NCI-H1694 (cell line): Measurements from ENCODE around the gene PGAP2.
"Not testable (repeated sequence)": the region's sequence is repeated elsewhere in the genome, so short reads cannot be mapped to it uniquely, and the experiment has no call there.

Source experiments
- DNase-seq: peaks from one replicate; lab custom pipeline; 2025; lab: John Stamatoyannopoulos, UW

The PGAP2 gene

DNA sequence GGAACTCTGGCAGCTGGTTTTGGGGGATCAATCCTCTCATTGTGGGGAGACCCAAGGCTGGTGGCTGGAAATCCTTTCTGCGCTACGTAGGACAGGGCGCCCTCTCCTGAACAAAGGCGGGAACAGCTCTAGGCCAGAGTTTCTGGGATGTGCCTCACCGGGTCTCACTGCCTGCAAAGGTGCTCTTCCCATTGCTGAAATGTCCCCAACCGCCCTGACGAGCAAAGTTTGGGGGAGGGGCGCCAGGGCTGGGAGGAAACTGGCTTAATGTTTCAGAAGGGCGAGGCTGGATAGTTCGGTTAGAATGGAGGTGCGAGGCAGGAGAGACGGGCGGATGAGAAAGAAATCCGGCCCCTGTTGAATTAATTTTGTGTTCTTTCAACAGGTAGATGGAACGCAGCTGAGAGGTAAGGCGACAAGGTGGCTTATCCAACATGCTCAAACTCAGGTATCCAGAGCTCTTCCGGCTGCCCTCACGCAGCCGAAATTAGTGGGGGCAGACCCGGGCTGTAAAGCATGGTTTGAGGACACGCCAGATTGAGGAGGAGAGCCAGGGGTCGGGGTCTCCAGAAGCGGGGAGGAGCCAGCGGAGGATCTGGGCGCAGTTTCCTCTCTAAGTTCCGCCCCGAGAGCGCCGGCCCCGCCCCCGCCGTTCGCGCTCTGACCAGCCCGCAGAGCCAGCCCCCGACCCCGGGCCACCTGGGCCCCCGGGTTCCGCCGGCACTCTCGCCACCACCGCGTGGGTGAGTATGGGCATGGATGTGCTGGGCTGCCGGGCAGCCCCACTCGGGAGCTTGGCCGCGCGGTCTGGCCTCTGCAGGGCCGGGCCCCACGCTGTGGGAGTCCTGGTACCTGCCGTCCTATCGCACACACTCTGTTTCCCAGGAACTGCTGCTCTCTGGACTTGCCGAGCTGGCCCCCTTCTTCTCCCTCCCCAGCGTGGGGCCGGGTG lies at the start of gene PGAP2:
TSS of gene PGAP2 (plus strand) at position 652 of the 952 bp plus-strand sequence. CDS start 2,700 bp downstream, outside the sequence.
- DNase-seq: no peak

GRCh38 chr11:3764266-3764665 lies 44.1 kb upstream of the PGAP2 start:
- DNase-seq: no peak

- not testable (repeated sequence) for DNase-seq
Measured at GRCh38 chr11:3766836-3767235, 41.5 kb upstream of the PGAP2 start.

DNA sequence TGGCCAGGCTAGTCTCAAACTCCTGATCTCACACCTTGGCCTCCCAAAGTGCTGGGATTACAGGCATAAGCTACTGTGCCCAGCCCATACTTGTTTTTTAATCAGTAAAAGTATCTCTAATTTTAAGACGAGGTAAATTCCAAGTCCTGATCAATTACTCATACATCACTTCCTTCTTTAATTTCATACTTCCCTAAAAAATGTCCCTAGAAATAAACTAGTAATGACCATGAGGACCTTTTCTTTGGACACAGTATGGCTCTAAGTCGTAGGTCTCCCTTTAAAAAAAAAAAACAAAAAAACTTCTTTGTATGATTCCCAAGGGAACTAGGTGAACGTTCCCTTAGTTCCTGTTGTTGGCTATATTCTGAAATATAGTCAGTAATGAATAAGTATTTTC lies 40.8 kb upstream of the PGAP2 start:
- DNase-seq: no peak

DNA sequence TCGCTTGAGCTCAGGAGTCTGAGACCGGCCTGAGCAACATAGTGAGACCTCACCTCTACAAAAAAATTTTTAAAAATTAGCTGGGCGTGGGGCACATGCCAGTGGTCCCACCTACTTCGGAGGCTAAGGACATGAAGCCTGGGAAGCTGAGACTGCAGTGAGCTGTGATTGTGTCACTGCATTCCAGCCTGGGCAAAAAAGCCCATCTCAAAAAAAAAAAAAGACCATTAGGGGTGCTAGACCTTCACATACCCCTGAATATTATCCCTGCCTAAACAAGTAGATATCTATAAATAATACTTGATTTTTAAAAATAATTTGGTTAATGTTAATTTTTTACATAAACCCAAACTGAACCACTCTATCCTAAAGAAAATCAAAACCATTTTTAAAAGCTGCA lies 35.2 kb upstream of the PGAP2 start:
- DNase-seq: no peak

DNA sequence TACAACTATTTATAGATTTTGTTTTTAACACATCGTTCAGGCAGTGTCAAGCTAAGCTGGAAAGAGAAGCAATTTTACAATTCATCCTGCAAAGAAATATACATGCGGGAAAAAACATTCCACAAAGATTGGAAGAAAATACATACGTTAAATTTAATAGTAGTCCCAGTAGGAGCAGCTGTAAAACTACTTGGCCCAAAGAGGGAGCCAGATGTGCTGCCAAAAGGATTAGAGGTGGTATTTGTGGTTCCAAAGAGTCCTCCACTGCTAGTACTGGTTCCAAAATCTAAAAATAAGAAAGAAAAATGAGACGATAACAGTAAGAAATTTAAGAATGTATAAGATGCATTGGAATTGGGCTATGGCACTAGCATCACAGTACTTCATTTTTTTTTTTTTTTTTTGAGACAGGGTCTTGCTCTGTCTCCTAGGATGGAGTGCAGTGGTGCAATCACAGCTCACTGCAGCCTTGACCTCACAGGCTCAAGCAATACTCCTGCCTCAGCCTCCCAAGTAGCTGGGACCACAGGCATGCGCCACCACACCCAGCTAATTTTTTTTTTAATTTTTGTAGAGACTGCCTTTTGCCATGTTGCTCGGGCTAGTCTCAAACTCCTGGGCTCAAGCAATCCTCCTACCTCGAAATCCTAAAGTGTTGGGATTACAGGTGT lies 32.5 kb upstream of the PGAP2 start:
- DNase-seq: no peak

- no peak for DNase-seq
Measured at GRCh38 chr11:3781423-3781822, 26.9 kb upstream of the PGAP2 start.

DNA sequence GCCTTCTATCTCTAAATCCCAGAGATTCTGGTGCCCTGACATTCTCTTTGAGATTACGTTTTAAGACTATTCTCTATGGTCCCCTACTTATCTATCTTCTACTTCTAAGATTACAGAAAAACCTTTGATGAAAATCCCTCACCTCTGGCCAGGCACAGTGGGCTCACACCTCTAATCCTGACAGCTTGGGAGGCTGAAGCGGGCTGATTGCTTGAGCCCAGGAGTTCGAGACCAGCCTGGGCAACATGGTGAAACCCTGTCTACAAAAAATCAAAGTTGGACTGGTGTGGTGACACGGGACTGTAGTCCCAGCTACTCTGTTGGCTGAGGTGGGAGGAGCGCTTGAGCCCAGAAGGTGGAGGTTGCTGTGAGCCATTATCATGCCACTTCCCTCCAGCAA lies 25.4 kb upstream of the PGAP2 start:
- no peak for DNase-seq

DNA sequence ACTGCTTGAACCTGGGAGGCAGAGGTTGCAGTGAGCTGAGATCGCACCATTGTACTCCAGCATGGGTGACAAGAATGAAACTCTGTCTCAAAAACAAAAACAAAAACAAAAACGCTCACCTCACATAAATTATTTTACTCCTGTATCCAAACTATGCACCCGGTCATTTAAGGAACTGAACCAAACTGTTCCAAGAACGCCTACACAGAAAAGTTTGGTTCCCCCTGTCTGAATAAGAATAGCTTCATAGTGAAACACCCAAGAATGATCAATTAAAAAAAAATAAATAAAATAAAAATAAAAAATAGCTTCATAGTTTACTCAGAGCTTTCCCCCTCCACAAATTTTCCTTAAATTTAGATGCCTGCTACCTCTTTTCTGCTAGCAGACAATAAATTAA lies 24.7 kb upstream of the PGAP2 start:
- DNase-seq: no peak

GRCh38 chr11:3786781-3787428 lies 21.5 kb upstream of the PGAP2 start:
- no peak for DNase-seq

GRCh38 chr11:3794387-3794786 lies 14.0 kb upstream of the PGAP2 start:
- not testable (repeated sequence) for DNase-seq

DNA sequence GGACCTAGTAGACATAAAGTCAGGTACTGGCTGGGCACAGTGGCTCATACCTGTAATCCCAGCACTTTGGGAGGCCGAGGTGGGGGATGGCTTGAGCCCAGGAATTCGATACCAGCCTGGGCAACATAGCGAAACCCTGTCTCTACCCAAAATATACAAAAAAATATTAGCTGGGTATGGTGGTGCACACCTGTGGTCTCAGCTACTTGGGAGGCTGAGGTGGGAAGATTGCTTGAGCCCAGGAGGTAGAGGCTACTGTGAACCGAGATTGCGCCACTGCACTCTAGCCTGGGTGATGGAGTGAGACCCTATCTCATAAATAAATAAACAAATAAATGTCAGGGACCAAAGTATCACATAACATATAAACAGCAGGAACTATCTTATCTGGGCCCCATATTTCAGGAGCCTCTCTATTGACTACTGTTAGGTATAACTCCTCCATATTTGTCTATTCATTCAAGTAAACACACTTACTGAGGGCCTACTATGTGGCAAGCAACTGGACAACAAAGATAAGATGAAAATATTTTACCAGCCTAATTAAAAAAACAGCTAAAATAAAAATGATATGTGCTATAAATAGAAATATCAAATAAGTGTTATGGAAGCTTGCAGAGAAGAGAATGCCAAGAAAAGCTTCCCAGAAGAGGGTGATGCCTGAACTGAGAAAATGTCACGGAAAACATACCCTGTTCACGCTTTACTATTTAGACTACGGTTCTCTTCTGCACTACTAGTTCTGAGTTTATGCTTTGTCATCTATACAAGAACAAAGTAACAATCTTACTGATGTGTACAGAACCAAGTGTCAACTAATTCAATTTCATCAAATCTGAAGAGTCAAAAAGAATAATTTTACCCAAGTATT lies 13.0 kb upstream of the PGAP2 start:
- no peak for DNase-seq

- no peak for DNase-seq
Measured at GRCh38 chr11:3796002-3796311, 12.4 kb upstream of the PGAP2 start.

DNA sequence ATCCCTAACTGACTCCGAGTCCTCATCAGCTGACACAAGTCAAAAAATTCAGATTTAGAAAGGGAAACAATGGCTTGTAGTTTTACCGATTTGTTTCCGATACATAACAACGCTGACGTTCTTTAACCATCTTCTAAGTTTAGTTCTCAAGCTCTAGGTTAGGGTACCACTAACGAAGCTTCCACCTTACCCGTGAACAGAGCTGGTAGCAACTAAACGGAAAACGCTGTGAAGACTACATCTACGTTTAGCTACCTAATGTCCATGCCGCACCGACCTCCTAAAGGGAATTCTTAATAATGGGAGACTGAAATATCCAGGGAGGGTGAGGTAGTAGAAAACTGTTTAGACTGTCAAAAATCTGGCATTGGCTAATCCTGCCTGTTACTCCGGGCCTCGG lies 12.0 kb upstream of the PGAP2 start:
- no peak for DNase-seq

DNA sequence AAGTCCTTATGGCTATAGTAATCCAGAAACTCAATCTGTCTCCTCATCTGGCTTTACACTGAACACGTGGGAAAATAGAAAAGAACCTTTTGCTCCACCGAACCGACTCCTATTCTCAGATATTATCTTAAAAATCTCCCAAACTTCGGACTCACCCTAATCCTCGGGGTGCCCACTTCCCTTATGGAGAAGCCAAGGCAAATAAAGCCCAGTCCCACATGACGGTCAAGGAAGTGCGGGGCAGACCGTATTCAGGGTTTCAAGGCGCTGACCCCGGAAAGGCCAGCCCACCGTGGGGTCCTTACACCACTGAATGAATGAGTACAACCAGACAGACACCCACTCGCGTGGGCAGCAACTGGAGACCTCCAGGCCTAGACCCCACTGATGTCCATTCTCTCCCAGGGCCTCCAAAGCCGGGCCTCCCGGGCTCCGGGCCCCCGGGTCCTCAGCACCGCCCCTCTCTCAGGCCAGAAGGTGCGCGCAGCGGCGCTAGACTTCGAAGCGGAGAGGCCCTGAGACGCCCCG lies 11.5 kb upstream of the PGAP2 start:
- DNase-seq: no peak

DNA sequence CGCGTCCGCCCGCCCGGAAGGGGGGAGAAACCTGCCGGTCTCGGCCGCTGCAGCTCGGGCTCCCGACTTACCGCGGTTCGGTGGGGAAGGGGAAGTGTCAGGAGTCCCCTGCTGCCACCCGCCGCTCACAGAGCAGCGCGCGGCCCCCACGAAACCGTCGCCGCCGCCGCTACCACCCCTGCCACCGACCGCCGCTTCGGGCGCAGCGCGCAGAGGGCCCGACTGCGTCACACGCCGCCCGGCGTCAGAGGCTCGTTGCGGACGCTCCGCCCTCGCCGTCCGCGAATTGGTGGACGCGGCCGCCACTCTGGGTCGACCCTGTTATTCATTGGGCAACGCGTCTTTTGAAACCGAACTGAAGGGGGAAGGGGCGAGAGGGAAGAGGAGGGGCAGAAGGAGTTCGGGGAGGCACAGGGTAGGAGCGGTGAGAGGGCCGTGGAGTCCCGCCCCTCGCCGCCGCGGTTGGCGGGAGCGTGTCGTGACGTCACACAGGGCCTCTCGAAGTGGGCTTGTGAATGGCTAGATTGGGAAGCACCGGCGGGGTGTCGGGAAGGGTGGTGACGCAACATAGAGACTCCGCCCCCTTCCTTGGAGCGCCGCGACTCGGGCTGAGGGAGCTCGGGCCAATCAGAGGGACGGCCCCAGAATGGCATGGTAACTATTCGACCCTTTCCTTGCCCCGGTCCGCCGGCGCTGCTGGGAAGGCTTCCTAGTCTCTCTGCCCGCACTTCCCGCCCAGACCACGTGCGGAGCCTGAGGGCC lies 10.8 kb upstream of the PGAP2 start, which contains the start of gene NUP98:
TSS of gene NUP98 (minus strand) at position 226 of the 762 bp plus-strand sequence. CDS start 15,437 bp downstream, outside the sequence.
- peak; percentile 95 for DNase-seq

GRCh38 chr11:3799143-3799542 lies 9.2 kb upstream of the PGAP2 start:
- DNase-seq: no peak

- DNase-seq: no peak
Measured at GRCh38 chr11:3799873-3800272, 8.5 kb upstream of the PGAP2 start.

DNA sequence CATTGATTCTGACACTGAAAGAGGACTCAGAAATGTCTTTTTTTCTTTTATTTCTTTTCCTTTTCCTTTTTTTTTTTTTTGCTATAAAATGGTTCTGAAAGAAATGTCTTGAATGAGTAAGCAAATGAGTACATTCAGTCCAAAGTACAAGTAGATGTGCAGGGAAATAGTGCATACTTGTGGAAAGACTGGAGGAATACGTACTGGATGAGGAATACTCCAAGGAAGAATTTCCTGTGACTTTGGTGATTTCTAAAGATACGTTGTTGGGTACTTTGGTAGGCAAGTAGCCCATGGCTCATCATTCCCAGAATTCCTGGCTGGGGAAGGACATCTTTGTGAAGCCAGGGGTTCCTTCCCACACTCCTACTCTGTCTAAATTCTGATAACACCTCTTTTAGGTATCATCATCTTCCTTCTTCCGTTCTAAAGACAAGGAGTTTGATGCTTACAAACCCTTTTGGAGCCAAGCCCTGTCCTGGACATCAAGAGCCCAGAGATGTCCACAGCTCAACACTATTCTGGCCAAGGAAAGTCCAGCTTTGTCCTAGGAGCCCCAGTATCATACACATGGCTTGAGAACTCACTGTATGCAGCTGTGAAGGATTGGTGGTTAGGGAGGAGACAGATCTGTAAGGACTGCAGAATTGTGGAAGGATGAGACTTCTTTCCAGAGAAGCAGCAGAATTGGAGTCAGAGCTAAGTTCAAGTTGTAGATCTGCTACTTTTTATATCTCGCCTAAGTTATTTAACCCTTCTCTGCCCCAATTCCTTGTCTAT lies 6.2 kb upstream of the PGAP2 start:
- DNase-seq: no peak
